Testis (tissue), 3 donors: ENCODE results near the gene DNAJA2. TPM values are rescaled to one million over a fixed set of nuclear protein-coding genes. Genes with fewer than 3 reads are reported as not detected.

Source experiments
- DNase-seq: peaks from one replicate; pipeline ENCODE4 v3.0.0-alpha.2; 2019
- H3K27ac ChIP-seq, 2 donors: fragments of 200-600 bp; sonication (generic); one replicate each; pipeline ENCODE4 v1.5.1; 2019
- H3K27me3 ChIP-seq: fragments of 200-600 bp; sonication (generic); one replicate; pipeline ENCODE4 v1.5.1; 2019
- H3K36me3 ChIP-seq: fragments of 200-600 bp; sonication (generic); one replicate; pipeline ENCODE4 v1.5.1; 2017; ENCODE audit warnings: low read depth; ENCODE audit errors: missing control alignments
- H3K4me1 ChIP-seq: fragments of 200-600 bp; sonication (generic); one replicate; pipeline ENCODE4 v1.5.1; 2019
- H3K4me3 ChIP-seq, 2 donors: fragments of 200-600 bp; sonication (generic); one replicate each; pipeline ENCODE4 v1.5.1; 2017 to 2019
- H3K9me3 ChIP-seq: fragments of 200-600 bp; sonication (generic); one replicate; pipeline ENCODE4 v1.5.1; 2017
- CTCF ChIP-seq, 3 experiments: fragments of 450-650 bp in 2 of 3; fragments of 200-600 bp in 1 of 3; sonication (generic) in 1 of 3; IDR thresholded peaks; one replicate each; pipeline ENCODE4 v1.5.1; 2016 to 2019; ENCODE audit warnings: antibody characterized with exemption in 3 of 3, mild to moderate bottlenecking in 2 of 3, moderate library complexity in 1 of 3
- POLR2A ChIP-seq: fragments of 450-650 bp; IDR thresholded peaks from one replicate; pipeline ENCODE4 v1.6.1; 2017; ENCODE audit warnings: antibody characterized with exemption, mild to moderate bottlenecking, moderate library complexity
- WGBS, 2 donors: methylation state at CpG; one replicate each; pipeline ENCODE4 v1.1.5; 2018; 5-methylcytosine and 5-hydroxymethylcytosine counted together
- intact Hi-C: fragments of 100-400 bp; cut with DNase I; formaldehyde crosslinking; loops from one replicate; pipeline ENCODE4 v1.15.1; 2023; ENCODE audit warnings: low total_unique reads
- polyA plus RNA-seq: library from polyadenylated mRNA; stranded (reverse); fragments of 350-450 nt; fragmentation: Illumina TruSeq; extraction: RNeasy Lipid Tissue Mini Kit (QIAGEN cat#74804); gene quantifications from one replicate; pipeline ENCODE4 v1.2.3, GENCODE V29; 2014; ENCODE audit warnings: low read depth, low replicate concordance; ENCODE audit not compliant: insufficient read depth
- total RNA-seq, 2 donors: library from RNA; depleted of rRNA; stranded (reverse); fragments of >200 nt; gene quantifications; one replicate each; pipeline ENCODE4 v1.2.3, GENCODE V29; 2016

The DNAJA2 gene
- total and polyA plus RNA-seq, 3 donors from 2014 or later: 51.5 to 94.5 (median 68.4) TPM

GRCh38 chr16:46908540-46909372 lies 64.7 kb downstream of the DNAJA2 start:
- Histone ChIP-seq H3K27ac (peak overlapping the region in 1 of 2 donors; percentile 13), H3K4me3 (no peak overlapping the region), H3K4me1 (peaks cover 22% of the 10 kb centered on the region), H3K9me3 (no peaks in the 10 kb centered on the region), H3K36me3 (no peaks in the 10 kb centered on the region), H3K27me3 (no peaks in the 10 kb centered on the region)
- TF ChIP-seq CTCF (IDR thresholded peaks at IDR 0.05): peak; percentile 70 to 98 (median 75)
- no peak for TF ChIP-seq POLR2A
- intact Hi-C loops: loop anchor here (5.0 kb wide), 1 partner anchor 51 kb away; no protein-coding TSS in a partner anchor
- 56 to 61% methylated on average over 6 of the region's 6 CpGs for WGBS, 2 donors
- DNase-seq: peak; percentile 75

GRCh38 chr16:46907061-46907774 lies 66.3 kb downstream of the DNAJA2 start:
- no peaks in the 10 kb centered on the region for H3K36me3 ChIP-seq
- peak; percentile 82 for DNase-seq
- no peaks in the 10 kb centered on the region for H3K27me3 ChIP-seq
- WGBS, 2 donors: 49 to 50% methylated on average over 12 of the region's 12 CpGs
- H3K4me3 ChIP-seq: no peak overlapping the region
- intact Hi-C loops: loop anchor here (5.0 kb wide), 1 partner anchor 50 kb away; no protein-coding TSS in a partner anchor
- peaks cover 22% of the 10 kb centered on the region for H3K4me1 ChIP-seq
- no peaks in the 10 kb centered on the region for H3K9me3 ChIP-seq
- H3K27ac ChIP-seq: peak overlapping the region; percentile 61 to 70
- TF ChIP-seq POLR2A: no peak
- no peak for TF ChIP-seq CTCF (IDR thresholded peaks at IDR 0.05)

GRCh38 chr16:46906360-46907060 lies 67.0 kb downstream of the DNAJA2 start:
- H3K36me3 ChIP-seq: no peaks in the 10 kb centered on the region
- H3K27me3 ChIP-seq: no peaks in the 10 kb centered on the region
- no peak for DNase-seq
- no peak overlapping the region for H3K4me3 ChIP-seq
- intact Hi-C loops: loop anchor here (5.0 kb wide), 1 partner anchor 49 kb away; no protein-coding TSS in a partner anchor
- TF ChIP-seq CTCF (IDR thresholded peaks at IDR 0.05) (no peak), POLR2A (no peak)
- H3K4me1 ChIP-seq: peaks cover 22% of the 10 kb centered on the region
- H3K9me3 ChIP-seq: no peaks in the 10 kb centered on the region
- 87 to 94% methylated on average over 12 of the region's 12 CpGs for WGBS, 2 donors
- peak overlapping the region; percentile 61 to 70 for H3K27ac ChIP-seq

Other genes with a start within 250 kb of the DNAJA2 start
- gene MYLK3, start 225.3 kb downstream of the DNAJA2 start, total RNA-seq: 10 to 100 TPM; 63.4 to 88.8 TPM
- gene MYLK3, start 225.3 kb downstream of the DNAJA2 start, polyA plus RNA-seq: 18.4 TPM
- 10 to 100 TPM; 32.0 to 45.4 TPM for gene C16orf87, start 142.5 kb downstream of the DNAJA2 start, total RNA-seq
- gene C16orf87, start 142.5 kb downstream of the DNAJA2 start, polyA plus RNA-seq: 44.9 TPM
- 10 to 100 TPM; 46.6 to 80.6 TPM for gene GPT2, start 89.3 kb downstream of the DNAJA2 start, total RNA-seq
- gene GPT2, start 89.3 kb downstream of the DNAJA2 start, polyA plus RNA-seq: 38.8 TPM
- 10 to 100 TPM; 23.5 to 24.2 TPM for gene NETO2, start 170.3 kb upstream of the DNAJA2 start, total RNA-seq
- gene NETO2, start 170.3 kb upstream of the DNAJA2 start, polyA plus RNA-seq: 12.3 TPM